Measurements from ENCODE around the gene SH3RF1.

DNA sequence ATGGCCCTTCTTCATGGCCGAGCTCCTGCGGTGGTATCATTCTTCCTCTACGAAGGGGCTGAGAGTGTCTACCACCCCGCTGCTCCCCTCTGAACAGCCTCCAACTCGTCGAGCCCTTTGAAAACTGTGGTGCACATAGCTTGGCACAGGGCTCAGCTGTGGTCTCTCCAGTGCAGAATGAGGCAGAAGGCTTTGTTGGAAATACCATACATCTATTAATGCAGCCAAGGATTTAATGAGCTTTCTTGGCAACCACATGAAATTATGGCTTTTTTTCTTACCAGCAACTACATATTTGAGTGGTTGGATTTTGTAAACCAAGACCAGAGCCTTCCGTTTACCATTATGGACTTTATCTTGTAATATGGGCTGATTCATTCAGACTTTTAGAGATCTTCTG lies 199.0 kb downstream of the SH3RF1 start:
- TF ChIP-seq, protein P1, sequence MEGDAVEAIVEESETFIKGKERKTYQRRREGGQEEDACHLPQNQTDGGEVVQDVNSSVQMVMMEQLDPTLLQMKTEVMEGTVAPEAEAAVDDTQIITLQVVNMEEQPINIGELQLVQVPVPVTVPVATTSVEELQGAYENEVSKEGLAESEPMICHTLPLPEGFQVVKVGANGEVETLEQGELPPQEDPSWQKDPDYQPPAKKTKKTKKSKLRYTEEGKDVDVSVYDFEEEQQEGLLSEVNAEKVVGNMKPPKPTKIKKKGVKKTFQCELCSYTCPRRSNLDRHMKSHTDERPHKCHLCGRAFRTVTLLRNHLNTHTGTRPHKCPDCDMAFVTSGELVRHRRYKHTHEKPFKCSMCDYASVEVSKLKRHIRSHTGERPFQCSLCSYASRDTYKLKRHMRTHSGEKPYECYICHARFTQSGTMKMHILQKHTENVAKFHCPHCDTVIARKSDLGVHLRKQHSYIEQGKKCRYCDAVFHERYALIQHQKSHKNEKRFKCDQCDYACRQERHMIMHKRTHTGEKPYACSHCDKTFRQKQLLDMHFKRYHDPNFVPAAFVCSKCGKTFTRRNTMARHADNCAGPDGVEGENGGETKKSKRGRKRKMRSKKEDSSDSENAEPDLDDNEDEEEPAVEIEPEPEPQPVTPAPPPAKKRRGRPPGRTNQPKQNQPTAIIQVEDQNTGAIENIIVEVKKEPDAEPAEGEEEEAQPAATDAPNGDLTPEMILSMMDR (IDR thresholded peaks at IDR 0.05), result no peak
- no peak for TF ChIP-seq POLR2A (IDR thresholded peaks at IDR 0.05)

Measured in body of pancreas (tissue), 4 donors.